SK-N-SH (cell line): ENCODE data around the gene CRMP1. TPM values are rescaled to one million over a fixed set of nuclear protein-coding genes. Genes with fewer than 3 reads are reported as not detected.

Experiments
- CTCF ChIA-PET: fragments of 300-600, 350-600 bp; formaldehyde crosslinking; extraction: SDS; loops from one replicate; lab custom pipeline; 2021; lab: Yijun Ruan, JAX
- POLR2A ChIA-PET: fragments of 350-600 bp; sonication (Branson Sonifier 250); formaldehyde crosslinking; extraction: SDS; loops from one replicate; lab custom pipeline; 2020; ENCODE audit warnings: antibody characterized with exemption, inconsistent platforms; lab: Yijun Ruan, JAX
- DNase-seq: peaks from one replicate; pipeline ENCODE4 v3.0.0; 2012
- H2AFZ ChIP-seq: fragments of 200-600 bp; sonication (generic); 2 replicates; pipeline ENCODE4 v1.8.1; 2016; ENCODE audit warnings: antibody characterized with exemption, mild to moderate bottlenecking, low read depth
- H3F3A ChIP-seq: fragments of 200-600 bp; sonication (generic); replicated peaks from 2 replicates; pipeline ENCODE3; 2016; ENCODE audit warnings: antibody characterized with exemption, mild to moderate bottlenecking; ENCODE audit not compliant: insufficient read depth
- H3K27ac ChIP-seq, 2 experiments: fragments of 200-500 bp in 1 of 2; fragments of 200-600 bp in 1 of 2; sonication (Bioruptor generic) in 1 of 2; sonication (generic), shearing (Covaris generic) in 1 of 2; 2 replicates each; pipeline versions ENCODE4 v1.5.1 to v1.6.1; 2014 to 2016; ENCODE audit warnings: low read depth in 2 of 2, inconsistent platforms in 1 of 2, low read length in 1 of 2, mild to moderate bottlenecking in 1 of 2, mixed read lengths in 1 of 2
- H3K27me3 ChIP-seq: fragments of 200-600 bp; sonication (generic), shearing (Covaris generic); 2 replicates; pipeline ENCODE4 v1.6.1; 2016; ENCODE audit warnings: mixed run types; ENCODE audit not compliant: insufficient read depth
- H3K36me3 ChIP-seq, 2 experiments: fragments of 200-500 bp in 1 of 2; fragments of 200-600 bp in 1 of 2; sonication (Bioruptor generic) in 1 of 2; sonication (generic) in 1 of 2; replicated peaks in 1 of 2; 2 replicates each; pipeline versions ENCODE3 to v1.5.1; 2014 to 2016; ENCODE audit warnings: low read length in 1 of 2, mild to moderate bottlenecking in 1 of 2; ENCODE audit not compliant: insufficient read depth in 2 of 2, control insufficient read depth in 1 of 2
- H3K4me1 ChIP-seq, 2 experiments: fragments of 200-500 bp in 1 of 2; fragments of 200-600 bp in 1 of 2; sonication (Bioruptor generic) in 1 of 2; sonication (generic), shearing (Covaris generic) in 1 of 2; 2 replicates each; pipeline versions ENCODE4 v1.5.1 to v1.6.1; 2014 to 2016; ENCODE audit warnings: low read depth in 1 of 2, low read length in 1 of 2, mixed run types in 1 of 2; ENCODE audit not compliant: insufficient read depth in 2 of 2, control insufficient read depth in 1 of 2
- H3K4me2 ChIP-seq: fragments of 200-600 bp; sonication (generic), shearing (Covaris generic); 2 replicates; pipeline ENCODE4 v1.6.1; 2017; ENCODE audit warnings: mixed run types
- H3K4me3 ChIP-seq, 2 experiments: fragments of 200-500 bp in 1 of 2; fragments of 200-600 bp in 1 of 2; sonication (Bioruptor generic) in 1 of 2; sonication (generic), shearing (Covaris generic) in 1 of 2; 2 replicates each; pipeline versions ENCODE4 v1.5.1 to v1.8.1; 2014 to 2016; ENCODE audit warnings: low read depth in 2 of 2, inconsistent platforms in 1 of 2, low read length in 1 of 2, mild to moderate bottlenecking in 1 of 2, mixed read lengths in 1 of 2, moderate library complexity in 1 of 2
- H3K79me2 ChIP-seq: fragments of 200-600 bp; sonication (generic); 2 replicates; pipeline ENCODE4 v1.8.1; 2017; ENCODE audit warnings: mild to moderate bottlenecking; ENCODE audit not compliant: insufficient read depth
- H3K9ac ChIP-seq: fragments of 200-600 bp; sonication (generic); 2 replicates; pipeline ENCODE4 v1.6.1; 2017; ENCODE audit warnings: mixed run types
- H3K9me2 ChIP-seq: fragments of 200-600 bp; sonication (generic); 2 replicates; pipeline ENCODE4 v1.6.1; 2017; ENCODE audit warnings: mixed run types
- H3K9me3 ChIP-seq: fragments of 200-600 bp; sonication (generic); 2 replicates; pipeline ENCODE4 v1.6.1; 2017; ENCODE audit warnings: mixed run types, mild to moderate bottlenecking, moderate library complexity
- H4K20me1 ChIP-seq: fragments of 200-600 bp; sonication (generic); 2 replicates; pipeline ENCODE4 v1.6.1; 2017; ENCODE audit warnings: mild to moderate bottlenecking, mixed run types; ENCODE audit not compliant: insufficient read depth
- CHD2 ChIP-seq: fragments of 150-350 bp; IDR thresholded peaks from 2 replicates; pipeline ENCODE4 v1.6.1; 2018; ENCODE audit warnings: low read length; ENCODE audit not compliant: partially characterized antibody
- ELF1 ChIP-seq: IDR thresholded peaks from 2 replicates; pipeline ENCODE4 v1.4.0; 2012
- EP300 ChIP-seq, 2 experiments: IDR thresholded peaks; 2 replicates each; pipeline versions ENCODE4 v1.4.0 to v1.6.1; 2012; ENCODE audit warnings: borderline replicate concordance in 1 of 2, low read depth in 1 of 2, low read length in 1 of 2
- EZH2phosphoT487 ChIP-seq: fragments of 200-600 bp; sonication (generic); IDR thresholded peaks from 2 replicates; pipeline ENCODE4 v1.6.1; 2017; ENCODE audit warnings: low read depth, mixed run types, mild to moderate bottlenecking, antibody characterized with exemption, moderate library complexity, borderline replicate concordance
- GATA2 ChIP-seq: sonication (generic); formaldehyde crosslinking; IDR thresholded peaks from 2 replicates; pipeline ENCODE4 v1.5.0; 2020; ENCODE audit warnings: mild to moderate bottlenecking, missing genetic modification reagents
- MEF2A ChIP-seq: IDR thresholded peaks from 2 replicates; pipeline ENCODE4 v1.4.0; 2012; ENCODE audit warnings: low read depth, borderline replicate concordance
- MXI1 ChIP-seq: IDR thresholded peaks from 2 replicates; pipeline ENCODE4 v1.6.1; 2012; ENCODE audit warnings: mild to moderate bottlenecking, low read depth, low read length, improper control_type of control experiment
- NFIC ChIP-seq: IDR thresholded peaks from 2 replicates; pipeline ENCODE4 v1.4.0; 2012; ENCODE audit warnings: borderline replicate concordance
- NRF1 ChIP-seq: IDR thresholded peaks from 2 replicates; pipeline ENCODE4 v1.6.1; 2012; ENCODE audit warnings: low read depth, mild to moderate bottlenecking, low read length
- POLR2AphosphoS5 ChIP-seq: IDR thresholded peaks from 2 replicates; pipeline ENCODE4 v1.6.1; 2012; ENCODE audit warnings: low read depth, low read length
- RAD21 ChIP-seq: IDR thresholded peaks from 2 replicates; pipeline ENCODE4 v1.6.1; 2012; ENCODE audit warnings: mild to moderate bottlenecking, low read length
- RFX5 ChIP-seq: IDR thresholded peaks from 2 replicates; pipeline ENCODE4 v1.6.1; 2012; ENCODE audit warnings: mild to moderate bottlenecking, improper control_type of control experiment, low read length
- RXRA ChIP-seq: IDR thresholded peaks from 2 replicates; pipeline ENCODE4 v1.4.0; 2012; ENCODE audit warnings: low read depth, mild to moderate bottlenecking, borderline replicate concordance
- SMC3 ChIP-seq: IDR thresholded peaks from 2 replicates; pipeline ENCODE4 v1.6.1; 2012; ENCODE audit warnings: low read depth, low read length, improper control_type of control experiment
- WGBS: methylation state at CpG from one replicate; pipeline ENCODE4 v1.1.6; 2017; ENCODE audit warnings: low lambda C conversion rate; 5-methylcytosine and 5-hydroxymethylcytosine counted together
- polyA plus RNA-seq, 3 experiments: library from polyadenylated mRNA; depleted of rRNA; stranded (reverse); fragments of >200 nt; gene quantifications; 2 replicates each; pipeline ENCODE4 v1.2.3, GENCODE V29; 2012
- TF ChIP-seq, protein P1 (sequence below): IDR thresholded peaks from 2 replicates; pipeline ENCODE4 v1.6.1; 2012; ENCODE audit warnings: mild to moderate bottlenecking, low read depth, low read length, moderate library complexity
- TF ChIP-seq, protein P2 (sequence below): fragments of 200-600 bp; sonication (generic); IDR thresholded peaks from 2 replicates; pipeline ENCODE4 v1.6.1; 2017; ENCODE audit warnings: antibody characterized with exemption, mild to moderate bottlenecking, moderate library complexity
- TF ChIP-seq, protein P3 (sequence below): fragments of 150-350 bp; IDR thresholded peaks from 2 replicates; pipeline ENCODE4 v1.6.1; 2017; ENCODE audit warnings: antibody characterized with exemption, low read length, low read depth, borderline replicate concordance
- TF ChIP-seq, protein P4 (sequence below): fragments of 150-350 bp; IDR thresholded peaks from 2 replicates; pipeline ENCODE4 v1.6.1; 2016; ENCODE audit warnings: mild to moderate bottlenecking, low read depth, low read length
- TF ChIP-seq, protein P5 (sequence below): IDR thresholded peaks from 2 replicates; pipeline ENCODE4 v1.4.0; 2012; ENCODE audit warnings: low read depth, borderline replicate concordance
- TF ChIP-seq, protein P6 (sequence below): IDR thresholded peaks from 2 replicates; pipeline ENCODE4 v1.4.0; 2012; ENCODE audit warnings: low read depth, borderline replicate concordance

The CRMP1 gene
- polyA plus RNA-seq, 1 of the 3 experiments (the other 2 are of a cell fraction), result 3.4 TPM

DNA sequence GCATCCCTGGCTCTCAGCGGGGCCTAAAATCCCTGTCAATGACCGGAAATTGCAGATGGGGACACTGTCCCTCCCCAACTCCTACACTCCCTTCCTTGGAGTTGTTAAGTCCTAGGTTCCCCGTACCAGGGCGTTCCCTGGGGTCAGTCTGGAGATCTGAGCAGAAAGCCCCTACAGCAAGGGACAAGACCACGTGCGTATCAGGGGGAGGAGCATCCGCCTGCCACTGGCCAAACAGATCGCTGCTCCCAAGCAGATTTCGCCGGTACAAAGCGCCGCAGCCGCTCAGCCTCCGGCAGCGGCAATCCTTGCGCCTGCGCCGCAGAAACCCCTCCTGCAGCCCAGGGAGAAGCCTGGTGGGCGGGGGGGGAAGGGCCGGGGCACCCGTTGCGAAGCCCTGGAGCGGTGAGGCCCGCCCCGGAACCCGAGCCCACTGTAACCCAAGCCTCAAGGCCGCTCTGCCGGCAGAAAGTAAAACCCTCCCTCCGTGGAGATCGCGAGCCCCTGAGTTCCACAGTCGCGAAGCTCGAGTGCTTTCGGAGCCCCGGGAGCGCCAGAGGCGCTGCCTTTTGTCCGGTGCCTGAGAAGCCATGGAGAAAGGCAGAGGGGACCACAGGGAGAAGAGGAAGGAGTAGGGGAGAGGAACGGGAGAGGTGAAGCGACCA, 2.7 kb downstream of the CRMP1 start:
- H3K36me3 ChIP-seq, result no peaks in the 10 kb centered on the region
- H2AFZ ChIP-seq, result no peak overlapping the region
- H3K27ac ChIP-seq, result peak overlapping the region in 1 of 2 experiments; percentile 92; a peak in 2 of 4 replicates
- peak; percentile 89 for DNase-seq
- H3K9me3 ChIP-seq, result no peaks in the 10 kb centered on the region
- H3K4me1 ChIP-seq, result peaks cover 0 to 43% of the 10 kb centered on the region in 2 experiments; a peak in 1 of 4 replicates
- 10% methylated on average over 25 of the region's 41 CpGs for WGBS
- H3K4me3 ChIP-seq, result peak overlapping the region in 1 of 2 experiments; percentile 49; a peak in 2 of 4 replicates
- no peaks in the 10 kb centered on the region for H4K20me1 ChIP-seq
- POLR2A ChIA-PET, result interaction anchor here (1.0 kb wide), 1 partner anchor 9 kb away, joined by 3 read pairs; no protein-coding TSS in a partner anchor
- H3K9ac ChIP-seq, result no peak overlapping the region
- peaks cover 28% of the 10 kb centered on the region; the same call in 1 of the 2 replicates for H3K27me3 ChIP-seq
- no peaks in the 10 kb centered on the region for H3K9me2 ChIP-seq
- no peaks in the 10 kb centered on the region for H3K79me2 ChIP-seq
- TF ChIP-seq MXI1 (peak; percentile 89), EP300 (IDR thresholded peaks at IDR 0.05; ENCODE audit: borderline replicate concordance in 1 of 2, low read depth in 1 of 2, low read length in 1 of 2) (no peak; a peak in 1 of 4 replicates), ELF1 (no peak), MEF2A (no peak), NRF1 (peak; percentile 75), RXRA (no peak), RAD21 (no peak), RFX5 (peak; percentile 93), CHD2 (no peak), SMC3 (no peak), EZH2phosphoT487 (no peak), NFIC (no peak), POLR2AphosphoS5 (no peak), GATA2 (CRISPR knock-in tag) (no peak)
- TF ChIP-seq, protein P1, sequence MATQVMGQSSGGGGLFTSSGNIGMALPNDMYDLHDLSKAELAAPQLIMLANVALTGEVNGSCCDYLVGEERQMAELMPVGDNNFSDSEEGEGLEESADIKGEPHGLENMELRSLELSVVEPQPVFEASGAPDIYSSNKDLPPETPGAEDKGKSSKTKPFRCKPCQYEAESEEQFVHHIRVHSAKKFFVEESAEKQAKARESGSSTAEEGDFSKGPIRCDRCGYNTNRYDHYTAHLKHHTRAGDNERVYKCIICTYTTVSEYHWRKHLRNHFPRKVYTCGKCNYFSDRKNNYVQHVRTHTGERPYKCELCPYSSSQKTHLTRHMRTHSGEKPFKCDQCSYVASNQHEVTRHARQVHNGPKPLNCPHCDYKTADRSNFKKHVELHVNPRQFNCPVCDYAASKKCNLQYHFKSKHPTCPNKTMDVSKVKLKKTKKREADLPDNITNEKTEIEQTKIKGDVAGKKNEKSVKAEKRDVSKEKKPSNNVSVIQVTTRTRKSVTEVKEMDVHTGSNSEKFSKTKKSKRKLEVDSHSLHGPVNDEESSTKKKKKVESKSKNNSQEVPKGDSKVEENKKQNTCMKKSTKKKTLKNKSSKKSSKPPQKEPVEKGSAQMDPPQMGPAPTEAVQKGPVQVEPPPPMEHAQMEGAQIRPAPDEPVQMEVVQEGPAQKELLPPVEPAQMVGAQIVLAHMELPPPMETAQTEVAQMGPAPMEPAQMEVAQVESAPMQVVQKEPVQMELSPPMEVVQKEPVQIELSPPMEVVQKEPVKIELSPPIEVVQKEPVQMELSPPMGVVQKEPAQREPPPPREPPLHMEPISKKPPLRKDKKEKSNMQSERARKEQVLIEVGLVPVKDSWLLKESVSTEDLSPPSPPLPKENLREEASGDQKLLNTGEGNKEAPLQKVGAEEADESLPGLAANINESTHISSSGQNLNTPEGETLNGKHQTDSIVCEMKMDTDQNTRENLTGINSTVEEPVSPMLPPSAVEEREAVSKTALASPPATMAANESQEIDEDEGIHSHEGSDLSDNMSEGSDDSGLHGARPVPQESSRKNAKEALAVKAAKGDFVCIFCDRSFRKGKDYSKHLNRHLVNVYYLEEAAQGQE, result no peak
- TF ChIP-seq, protein P2, sequence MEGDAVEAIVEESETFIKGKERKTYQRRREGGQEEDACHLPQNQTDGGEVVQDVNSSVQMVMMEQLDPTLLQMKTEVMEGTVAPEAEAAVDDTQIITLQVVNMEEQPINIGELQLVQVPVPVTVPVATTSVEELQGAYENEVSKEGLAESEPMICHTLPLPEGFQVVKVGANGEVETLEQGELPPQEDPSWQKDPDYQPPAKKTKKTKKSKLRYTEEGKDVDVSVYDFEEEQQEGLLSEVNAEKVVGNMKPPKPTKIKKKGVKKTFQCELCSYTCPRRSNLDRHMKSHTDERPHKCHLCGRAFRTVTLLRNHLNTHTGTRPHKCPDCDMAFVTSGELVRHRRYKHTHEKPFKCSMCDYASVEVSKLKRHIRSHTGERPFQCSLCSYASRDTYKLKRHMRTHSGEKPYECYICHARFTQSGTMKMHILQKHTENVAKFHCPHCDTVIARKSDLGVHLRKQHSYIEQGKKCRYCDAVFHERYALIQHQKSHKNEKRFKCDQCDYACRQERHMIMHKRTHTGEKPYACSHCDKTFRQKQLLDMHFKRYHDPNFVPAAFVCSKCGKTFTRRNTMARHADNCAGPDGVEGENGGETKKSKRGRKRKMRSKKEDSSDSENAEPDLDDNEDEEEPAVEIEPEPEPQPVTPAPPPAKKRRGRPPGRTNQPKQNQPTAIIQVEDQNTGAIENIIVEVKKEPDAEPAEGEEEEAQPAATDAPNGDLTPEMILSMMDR, result no peak
- TF ChIP-seq, protein P3, sequence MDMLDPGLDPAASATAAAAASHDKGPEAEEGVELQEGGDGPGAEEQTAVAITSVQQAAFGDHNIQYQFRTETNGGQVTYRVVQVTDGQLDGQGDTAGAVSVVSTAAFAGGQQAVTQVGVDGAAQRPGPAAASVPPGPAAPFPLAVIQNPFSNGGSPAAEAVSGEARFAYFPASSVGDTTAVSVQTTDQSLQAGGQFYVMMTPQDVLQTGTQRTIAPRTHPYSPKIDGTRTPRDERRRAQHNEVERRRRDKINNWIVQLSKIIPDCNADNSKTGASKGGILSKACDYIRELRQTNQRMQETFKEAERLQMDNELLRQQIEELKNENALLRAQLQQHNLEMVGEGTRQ, result no peak
- TF ChIP-seq, protein P4, sequence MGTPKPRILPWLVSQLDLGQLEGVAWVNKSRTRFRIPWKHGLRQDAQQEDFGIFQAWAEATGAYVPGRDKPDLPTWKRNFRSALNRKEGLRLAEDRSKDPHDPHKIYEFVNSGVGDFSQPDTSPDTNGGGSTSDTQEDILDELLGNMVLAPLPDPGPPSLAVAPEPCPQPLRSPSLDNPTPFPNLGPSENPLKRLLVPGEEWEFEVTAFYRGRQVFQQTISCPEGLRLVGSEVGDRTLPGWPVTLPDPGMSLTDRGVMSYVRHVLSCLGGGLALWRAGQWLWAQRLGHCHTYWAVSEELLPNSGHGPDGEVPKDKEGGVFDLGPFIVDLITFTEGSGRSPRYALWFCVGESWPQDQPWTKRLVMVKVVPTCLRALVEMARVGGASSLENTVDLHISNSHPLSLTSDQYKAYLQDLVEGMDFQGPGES, result no peak
- TF ChIP-seq, protein P5, sequence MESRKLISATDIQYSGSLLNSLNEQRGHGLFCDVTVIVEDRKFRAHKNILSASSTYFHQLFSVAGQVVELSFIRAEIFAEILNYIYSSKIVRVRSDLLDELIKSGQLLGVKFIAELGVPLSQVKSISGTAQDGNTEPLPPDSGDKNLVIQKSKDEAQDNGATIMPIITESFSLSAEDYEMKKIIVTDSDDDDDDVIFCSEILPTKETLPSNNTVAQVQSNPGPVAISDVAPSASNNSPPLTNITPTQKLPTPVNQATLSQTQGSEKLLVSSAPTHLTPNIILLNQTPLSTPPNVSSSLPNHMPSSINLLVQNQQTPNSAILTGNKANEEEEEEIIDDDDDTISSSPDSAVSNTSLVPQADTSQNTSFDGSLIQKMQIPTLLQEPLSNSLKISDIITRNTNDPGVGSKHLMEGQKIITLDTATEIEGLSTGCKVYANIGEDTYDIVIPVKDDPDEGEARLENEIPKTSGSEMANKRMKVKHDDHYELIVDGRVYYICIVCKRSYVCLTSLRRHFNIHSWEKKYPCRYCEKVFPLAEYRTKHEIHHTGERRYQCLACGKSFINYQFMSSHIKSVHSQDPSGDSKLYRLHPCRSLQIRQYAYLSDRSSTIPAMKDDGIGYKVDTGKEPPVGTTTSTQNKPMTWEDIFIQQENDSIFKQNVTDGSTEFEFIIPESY, result no peak
- TF ChIP-seq, protein P6, sequence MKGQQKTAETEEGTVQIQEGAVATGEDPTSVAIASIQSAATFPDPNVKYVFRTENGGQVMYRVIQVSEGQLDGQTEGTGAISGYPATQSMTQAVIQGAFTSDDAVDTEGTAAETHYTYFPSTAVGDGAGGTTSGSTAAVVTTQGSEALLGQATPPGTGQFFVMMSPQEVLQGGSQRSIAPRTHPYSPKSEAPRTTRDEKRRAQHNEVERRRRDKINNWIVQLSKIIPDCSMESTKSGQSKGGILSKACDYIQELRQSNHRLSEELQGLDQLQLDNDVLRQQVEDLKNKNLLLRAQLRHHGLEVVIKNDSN, result peak; percentile 34; the same call in 1 of the 2 replicates
- H3K4me2 ChIP-seq, result peak overlapping the region; percentile 60; the same call in 1 of the 2 replicates
- H3F3A ChIP-seq, result no peaks in the 10 kb centered on the region
- CTCF ChIA-PET, result interaction anchor here (0.7 to 1.2 kb wide), 3 partner anchors 59 to 198 kb away, joined by 3 read pairs; no protein-coding TSS in a partner anchor
